GM23248 (cell line): ENCODE results near the gene R3HDM2. TPM values are rescaled to one million over a fixed set of nuclear protein-coding genes. Genes with fewer than 3 reads are reported as not detected.

Experiments
- DNase-seq: peaks from one replicate; pipeline ENCODE4 v3.0.0-alpha.2; 2015
- H2AFZ ChIP-seq: fragments of 200-600 bp; sonication (generic); 2 replicates; pipeline ENCODE4 v1.6.1; 2016; ENCODE audit warnings: antibody characterized with exemption
- H3F3A ChIP-seq: fragments of 200-600 bp; sonication (generic); 2 replicates; pipeline ENCODE4 v1.6.1; 2016; ENCODE audit warnings: mild to moderate bottlenecking, antibody characterized with exemption, mixed run types; ENCODE audit not compliant: insufficient read depth
- H3K27ac ChIP-seq: fragments of 200-600 bp; sonication (generic); 2 replicates; pipeline ENCODE4 v1.5.1; 2016; ENCODE audit warnings: mild to moderate bottlenecking
- H3K27me3 ChIP-seq: fragments of 200-600 bp; sonication (generic); replicated peaks from 2 replicates; pipeline ENCODE4 v1.6.1; 2016; ENCODE audit warnings: mild to moderate bottlenecking; ENCODE audit not compliant: insufficient read depth
- H3K36me3 ChIP-seq: fragments of 200-600 bp; sonication (generic); 2 replicates; pipeline ENCODE4 v1.6.1; 2016; ENCODE audit warnings: low read depth, mild to moderate bottlenecking
- H3K4me1 ChIP-seq: fragments of 200-600 bp; sonication (generic); 2 replicates; pipeline ENCODE4 v1.6.1; 2016; ENCODE audit warnings: mild to moderate bottlenecking; ENCODE audit not compliant: insufficient read depth
- H3K4me2 ChIP-seq: fragments of 200-600 bp; sonication (generic); one replicate; pipeline ENCODE4 v1.6.1; 2016; ENCODE audit warnings: mild to moderate bottlenecking; ENCODE audit not compliant: unreplicated experiment
- H3K4me3 ChIP-seq: fragments of 200-600 bp; sonication (generic); 2 replicates; pipeline ENCODE4 v1.5.1; 2016; ENCODE audit warnings: mild to moderate bottlenecking
- H3K79me2 ChIP-seq: fragments of 200-600 bp; sonication (generic); 2 replicates; pipeline ENCODE4 v1.6.1; 2016; ENCODE audit warnings: mild to moderate bottlenecking; ENCODE audit not compliant: insufficient read depth
- H3K9ac ChIP-seq: fragments of 200-600 bp; sonication (generic); 2 replicates; pipeline ENCODE4 v1.6.1; 2016; ENCODE audit warnings: mild to moderate bottlenecking
- H3K9me2 ChIP-seq: fragments of 200-600 bp; sonication (generic); 2 replicates; pipeline ENCODE4 v1.6.1; 2016; ENCODE audit warnings: mixed run types, mild to moderate bottlenecking, moderate library complexity; ENCODE audit not compliant: insufficient read depth
- H3K9me3 ChIP-seq: fragments of 200-600 bp; sonication (generic); one replicate; pipeline ENCODE4 v1.6.1; 2017; ENCODE audit warnings: low read depth
- H4K20me1 ChIP-seq: fragments of 200-600 bp; sonication (generic); 2 replicates; pipeline ENCODE4 v1.6.0; 2016; ENCODE audit not compliant: insufficient read depth
- EZH2 ChIP-seq: fragments of 200-600 bp; sonication (generic); IDR thresholded peaks from 2 replicates; pipeline ENCODE4 v1.6.1; 2018; ENCODE audit warnings: antibody characterized with exemption, mild to moderate bottlenecking; ENCODE audit not compliant: insufficient read depth, poor library complexity, severe bottlenecking
- EZH2phosphoT487 ChIP-seq: fragments of 200-600 bp; sonication (generic); IDR thresholded peaks from 2 replicates; pipeline ENCODE4 v1.6.1; 2018; ENCODE audit warnings: antibody characterized with exemption, moderate library complexity, mild to moderate bottlenecking, low read depth; ENCODE audit not compliant: insufficient read depth
- WGBS, 2 experiments: methylation state at CpG; one replicate each; pipeline ENCODE4 v1.1.6; 2015 to 2017; ENCODE audit warnings: low lambda C conversion rate in 2 of 2, low coverage in 1 of 2; ENCODE audit errors: missing lambda C conversion rate in 2 of 2; 5-methylcytosine and 5-hydroxymethylcytosine counted together
- in situ Hi-C: fragments of 300-500 bp; cut with MboI; formaldehyde crosslinking; loops from 2 replicates; pipeline ENCODE4 v1.15.0; 2020
- polyA plus RNA-seq: library from polyadenylated mRNA; unstranded; fragments of >200 nt; fragmentation: Nextera tagmentation; extraction: Ambion mirVana; gene quantifications from 2 replicates; pipeline ENCODE4 v1.2.1, GENCODE V29; 2016
- total RNA-seq: library from RNA; depleted of rRNA; stranded (reverse); fragments of >200 nt; shearing (Covaris generic); gene quantifications from 2 replicates; pipeline ENCODE4 v1.2.3, GENCODE V29; 2014

Gene R3HDM2
- total and polyA plus RNA-seq, 2 experiments from 2014 or later: 16.9 to 17.0 TPM

DNA sequence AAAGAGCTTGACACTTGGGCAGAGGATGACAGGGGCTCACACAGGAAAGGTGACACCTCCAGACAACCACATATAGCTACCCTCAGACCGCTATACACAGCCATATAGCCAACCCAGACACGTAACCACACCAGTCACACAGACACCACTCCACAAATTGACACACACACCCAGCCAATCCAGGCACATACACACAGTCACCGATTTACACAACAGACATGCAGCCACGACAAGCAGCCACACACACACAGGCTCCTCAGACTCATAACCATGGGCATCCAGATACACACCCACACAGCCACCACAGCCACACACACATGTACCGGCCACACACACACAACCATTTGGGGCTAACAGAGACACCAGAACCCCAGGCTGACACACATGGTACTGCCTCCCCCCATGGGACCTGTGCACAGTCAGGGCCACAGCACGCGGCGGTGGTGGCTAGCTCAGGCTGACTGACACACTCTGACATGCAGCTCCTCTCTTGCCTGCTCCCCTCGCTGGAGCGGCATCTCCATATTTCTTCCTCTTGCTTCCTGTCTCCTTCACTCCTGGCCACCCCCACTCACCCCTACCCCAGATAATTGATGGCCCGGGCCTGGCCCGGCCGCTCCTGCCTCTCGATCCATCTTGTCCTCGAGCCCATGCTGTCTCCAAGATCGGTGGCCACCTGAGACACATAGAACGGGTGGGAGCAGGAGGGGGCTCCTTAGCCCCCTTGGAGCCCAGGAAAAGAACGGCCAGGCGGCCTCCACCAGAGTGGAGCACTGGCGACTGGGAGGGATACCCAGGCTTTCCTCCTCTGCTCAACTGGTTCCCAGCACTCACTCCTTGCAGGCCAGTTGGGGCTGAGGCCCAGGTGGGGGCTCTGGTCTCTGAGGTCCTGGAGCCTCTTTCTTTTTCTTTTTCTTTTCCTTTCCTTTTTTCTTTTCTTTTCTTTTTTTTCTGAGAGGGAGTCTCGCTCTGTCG is 207.4 kb downstream of the R3HDM2 start:
- Histone ChIP-seq H3K79me2 (peaks cover 6% of the 10 kb centered on the region; the same call in 1 of the 2 replicates), H3K9me2 (no peaks in the 10 kb centered on the region), H3K4me2 (no peak overlapping the region), H3K27me3 (peaks cover 17% of the 10 kb centered on the region), H3K36me3 (no peaks in the 10 kb centered on the region), H4K20me1 (no peaks in the 10 kb centered on the region), H3K4me3 (no peak overlapping the region), H3F3A (peaks cover 5% of the 10 kb centered on the region; the same call in 1 of the 2 replicates), H3K4me1 (peaks cover 6% of the 10 kb centered on the region), H3K9ac (no peak overlapping the region), H3K27ac (no peak overlapping the region), H2AFZ (no peak overlapping the region), H3K9me3 (no peaks in the 10 kb centered on the region)
- DNase-seq: no peak
- TF ChIP-seq EZH2phosphoT487: no peak
- TF ChIP-seq EZH2: no peak
- in situ Hi-C loops: no loop called here
- WGBS, 2 experiments: 89 to 92% methylated on average over 21 to 22 of the region's 22 CpGs

- H3K27me3 ChIP-seq: peaks cover 17% of the 10 kb centered on the region
- H3K4me2 ChIP-seq: no peak overlapping the region
- no peak overlapping the region for H3K27ac ChIP-seq
- no peak overlapping the region for H2AFZ ChIP-seq
- no peak overlapping the region for H3K9ac ChIP-seq
- TF ChIP-seq EZH2 (no peak), EZH2phosphoT487 (no peak)
- no peaks in the 10 kb centered on the region for H4K20me1 ChIP-seq
- in situ Hi-C loops: no loop called here
- no peaks in the 10 kb centered on the region for H3K36me3 ChIP-seq
- H3K4me1 ChIP-seq: peaks cover 5% of the 10 kb centered on the region; the same call in 1 of the 2 replicates
- peaks cover 7% of the 10 kb centered on the region; the same call in 1 of the 2 replicates for H3F3A ChIP-seq
- no peaks in the 10 kb centered on the region for H3K79me2 ChIP-seq
- H3K9me2 ChIP-seq: no peaks in the 10 kb centered on the region
- no peak overlapping the region for H3K4me3 ChIP-seq
- H3K9me3 ChIP-seq: no peaks in the 10 kb centered on the region
- DNase-seq: no peak
- WGBS, 2 experiments: 75 to 88% methylated on average over 7 to 13 of the region's 13 CpGs
These were observed 208.3 kb downstream of the R3HDM2 start for GRCh38 chr12:57222286-57223190.

DNA sequence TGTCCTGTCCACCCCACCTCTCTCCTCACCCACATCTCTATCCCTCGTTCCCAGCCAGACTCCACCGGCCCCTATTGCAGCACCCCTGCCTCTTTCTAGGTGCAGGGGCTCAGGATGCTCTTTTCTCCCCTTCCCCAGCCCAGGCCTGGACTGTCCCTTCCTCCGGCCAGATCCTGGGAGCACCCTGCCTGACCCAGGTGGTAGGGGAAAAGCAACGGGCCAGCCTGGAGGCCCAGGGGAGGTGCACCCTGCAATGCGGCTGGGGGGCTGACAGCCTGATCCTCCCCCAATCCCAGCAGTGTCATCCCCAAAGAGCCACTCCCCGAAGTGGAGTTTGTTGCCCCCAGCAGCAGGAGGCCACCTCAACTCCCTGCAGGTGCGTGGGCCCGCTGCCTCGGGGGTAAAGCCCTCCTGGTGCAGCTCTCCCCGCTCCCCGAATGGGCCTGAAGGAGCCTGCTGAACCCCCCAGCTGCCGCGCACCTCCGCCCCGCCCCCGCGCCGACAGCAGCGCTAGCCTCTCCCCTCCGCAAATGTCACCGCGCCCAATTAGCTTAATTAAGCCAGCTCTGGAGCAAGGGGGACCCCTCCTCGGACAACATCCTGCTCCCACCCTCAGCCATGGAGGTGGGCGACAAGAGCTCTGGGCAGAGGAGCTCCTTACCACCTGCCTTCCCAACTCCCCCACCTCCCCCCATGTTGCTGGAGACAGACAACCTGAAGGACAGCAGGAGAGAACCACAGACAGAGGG is 209.5 kb downstream of the R3HDM2 start:
- no peak overlapping the region for H3K27ac ChIP-seq
- TF ChIP-seq EZH2phosphoT487: no peak
- TF ChIP-seq EZH2: no peak
- H3K4me3 ChIP-seq: no peak overlapping the region
- WGBS, 2 experiments: 31 to 35% methylated on average over 16 to 24 of the region's 24 CpGs
- in situ Hi-C loops: no loop called here
- no peak overlapping the region for H2AFZ ChIP-seq
- no peak for DNase-seq
- no peaks in the 10 kb centered on the region for H3K79me2 ChIP-seq
- H3F3A ChIP-seq: peaks cover 7% of the 10 kb centered on the region; the same call in 1 of the 2 replicates
- H3K36me3 ChIP-seq: no peaks in the 10 kb centered on the region
- H4K20me1 ChIP-seq: no peaks in the 10 kb centered on the region
- no peaks in the 10 kb centered on the region for H3K9me2 ChIP-seq
- H3K4me2 ChIP-seq: no peak overlapping the region
- H3K9ac ChIP-seq: no peak overlapping the region
- peaks cover 5% of the 10 kb centered on the region; the same call in 1 of the 2 replicates for H3K4me1 ChIP-seq
- H3K9me3 ChIP-seq: no peaks in the 10 kb centered on the region
- peaks cover 17% of the 10 kb centered on the region for H3K27me3 ChIP-seq

- Histone ChIP-seq H3K4me2 (no peak overlapping the region), H3K27me3 (peaks cover 17% of the 10 kb centered on the region), H4K20me1 (no peaks in the 10 kb centered on the region)
These were observed 210.1 kb downstream of the R3HDM2 start for GRCh38 chr12:57220770-57221168.

More at GRCh38 chr12:57220770-57221168, 210.1 kb downstream of the R3HDM2 start:
- 62 to 80% methylated on average over 1 of the region's 1 CpG for WGBS, 2 experiments
- Histone ChIP-seq H3K79me2 (no peaks in the 10 kb centered on the region), H3K9me2 (no peaks in the 10 kb centered on the region), H3K9ac (no peak overlapping the region), H3K9me3 (no peaks in the 10 kb centered on the region), H2AFZ (no peak overlapping the region), H3K4me3 (no peak overlapping the region), H3K4me1 (peaks cover 5% of the 10 kb centered on the region; the same call in 1 of the 2 replicates), H3F3A (peaks cover 9% of the 10 kb centered on the region; the same call in 1 of the 2 replicates), H3K27ac (no peak overlapping the region), H3K36me3 (no peaks in the 10 kb centered on the region)
- TF ChIP-seq EZH2phosphoT487: no peak
- no peak for TF ChIP-seq EZH2
- DNase-seq: no peak
- in situ Hi-C loops: no loop called here
